Measurements from ENCODE around the gene VWA2. TPM values are rescaled to one million over a fixed set of nuclear protein-coding genes. Genes with fewer than 3 reads are reported as not detected.

Gene VWA2
- total and polyA plus RNA-seq, 10 of the 15 experiments (the other 5 are each of a cell fraction or from before 2014, with no cell fraction given): 0.03 TPM; not detected in 9

- TF ChIP-seq RBBP5 (conservative IDR thresholded peaks at IDR 0.05): no peak
Measured at GRCh38 chr10:114221235-114221634, 17.8 kb upstream of the VWA2 start (continued).

GRCh38 chr10:114223066-114223465, 16.0 kb upstream of the VWA2 start:
- Histone ChIP-seq H3K36me3 (ENCODE audit: control insufficient read depth in 2 of 2, insufficient read depth in 2 of 2, low read length in 1 of 2) (no peaks in the 10 kb centered on the region), H4K20me1 (ENCODE audit: control insufficient read depth, insufficient read depth) (no peaks in the 10 kb centered on the region), H3K79me2 (ENCODE audit: control insufficient read depth, insufficient read depth, low read length) (no peaks in the 10 kb centered on the region), H3K27ac (ENCODE audit: control insufficient read depth, insufficient read depth) (no peak overlapping the region), H2AFZ (ENCODE audit: control insufficient read depth, low read depth, low read length) (no peak overlapping the region), H3K27me3 (replicated peaks in 1 of 2; ENCODE audit: control insufficient read depth in 2 of 2, insufficient read depth in 2 of 2, low read length in 1 of 2) (no peaks in the 10 kb centered on the region; a peak in 1 of 4 replicates), H3K9ac (ENCODE audit: control insufficient read depth, insufficient read depth, low read length) (no peak overlapping the region), H3K4me1 (ENCODE audit: control insufficient read depth, insufficient read depth, low read length) (no peaks in the 10 kb centered on the region), H3K4me2 (ENCODE audit: control insufficient read depth, insufficient read depth) (no peak overlapping the region), H3K4me3 (no peak overlapping the region), H3K9me3 (replicated peaks; ENCODE audit: control insufficient read depth, insufficient read depth, low read length) (no peaks in the 10 kb centered on the region)
- RAD21 ChIA-PET (ENCODE audit: unreplicated experiment): no interaction called here
- FAIRE-seq: no peak
- no TSS peak for BruUV-seq (replicated peaks)
- TF ChIP-seq IRF4 (IDR thresholded peaks at IDR 0.05; ENCODE audit: low read depth, low read length) (no peak), SMAD1 (IDR thresholded peaks at IDR 0.05; ENCODE audit: low read depth, partially characterized antibody) (no peak), JUNB (IDR thresholded peaks at IDR 0.05) (no peak), RELA (IDR thresholded peaks at IDR 0.05; ENCODE audit: borderline replicate concordance, partially characterized antibody) (no peak), BHLHE40 (IDR thresholded peaks at IDR 0.05; ENCODE audit: borderline replicate concordance in 1 of 2, low read depth in 2 of 2, low read length in 1 of 2) (no peak), SUPT20H (IDR thresholded peaks at IDR 0.05; ENCODE audit: borderline replicate concordance, control insufficient read depth, low read depth, low read length) (no peak), HDAC6 (IDR thresholded peaks at IDR 0.05; ENCODE audit: unreplicated experiment) (no peak), RAD51 (IDR thresholded peaks at IDR 0.05) (no peak), JUND (IDR thresholded peaks at IDR 0.05; ENCODE audit: low read depth, low read length) (no peak)
- in situ Hi-C loops (cut with MboI): loop anchor here (25.0 kb wide), 1 partner anchor 89 kb away; no protein-coding TSS in a partner anchor
- POLR2A ChIA-PET: no interaction called here
- 6% methylated on average over 4 of the region's 4 CpGs for WGBS (ENCODE audit: insufficient coverage, insufficient replicate concordance, low lambda C conversion rate, missing lambda C conversion rate)
- SMC1A ChIA-PET (ENCODE audit: uncharacterized antibody, unreplicated experiment): no interaction called here
- CTCF ChIA-PET: no interaction called here
- intact Hi-C loops (cut with micrococcal nuclease; ENCODE audit: unreplicated experiment): no loop called here
- ATAC-seq: no peak
- DNase-seq (ENCODE audit: low read depth, low spot score): no peak
